GM18873 (cell line): ENCODE data around the gene DMXL2.
"Not testable (repeated sequence)": the region's sequence is repeated elsewhere in the genome, so short reads cannot be mapped to it uniquely, and the experiment has no call there.

Experiments used
- ATAC-seq: cut with Tn5 transposase; IDR thresholded peaks from one replicate; pipeline ENCODE4 v1.9.1; 2021; ENCODE audit warnings: mild to moderate bottlenecking, moderate library complexity, moderate number of reproducible peaks; ENCODE audit not compliant: unreplicated experiment, low FRiP score

The DMXL2 gene

DNA sequence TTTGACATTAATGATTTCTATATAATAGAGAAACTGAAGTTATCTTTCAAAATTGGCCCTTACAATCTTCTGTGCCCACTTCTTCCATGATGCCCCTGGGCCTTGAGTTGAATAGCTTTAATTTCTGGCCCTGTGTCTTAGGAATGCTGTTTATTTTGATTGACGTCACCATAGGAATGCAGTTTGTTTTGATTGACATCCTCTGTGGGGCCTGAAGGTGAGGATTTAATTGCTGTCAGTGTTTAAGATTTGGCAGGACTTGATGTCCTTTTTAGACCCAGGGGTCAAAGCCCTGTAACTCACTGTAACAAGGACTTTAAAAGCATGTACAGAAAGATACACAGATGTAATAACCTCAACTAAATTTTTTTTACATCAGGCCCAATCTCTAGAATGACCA is 197.8 kb downstream of the DMXL2 start:
- ATAC-seq: no peak

DNA sequence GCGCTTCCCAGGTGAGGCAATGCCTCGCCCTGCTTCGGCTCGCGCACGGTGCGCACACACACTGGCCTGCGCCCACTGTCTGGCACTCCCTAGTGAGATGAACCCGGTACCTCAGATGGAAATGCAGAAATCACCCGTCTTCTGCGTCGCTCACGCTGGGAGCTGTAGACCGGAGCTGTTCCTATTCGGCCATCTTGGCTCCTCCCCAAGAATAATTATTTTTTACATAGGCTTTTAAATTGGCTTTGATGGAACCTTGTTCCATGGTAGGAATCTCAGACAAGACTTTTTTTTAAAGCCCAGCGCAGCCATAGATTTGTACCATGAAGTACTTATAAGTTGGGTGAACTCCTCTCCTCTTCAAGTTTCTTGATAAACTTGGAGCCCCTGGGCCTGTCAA is 199.5 kb downstream of the DMXL2 start:
- not testable (repeated sequence) for ATAC-seq

DNA sequence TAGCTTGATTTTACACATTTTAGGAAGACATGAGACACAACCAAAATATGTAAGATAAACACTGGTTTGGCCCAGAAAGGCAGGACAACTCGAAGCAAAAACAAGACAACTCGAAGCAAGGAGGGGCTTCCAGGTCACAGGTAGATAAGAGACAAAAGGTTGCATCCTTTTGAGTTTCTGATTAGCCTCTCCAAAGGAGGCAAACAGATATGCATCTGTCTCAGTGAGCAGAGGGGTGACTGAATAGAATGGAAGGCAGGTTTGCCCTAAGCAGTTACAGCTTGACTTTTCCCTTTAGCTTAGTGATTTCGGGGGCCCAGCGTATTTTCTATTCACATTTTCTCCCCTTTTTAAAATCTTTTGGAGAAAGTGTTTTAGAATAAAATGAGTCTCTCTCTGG is 206.4 kb downstream of the DMXL2 start:
- ATAC-seq: no peak

DNA sequence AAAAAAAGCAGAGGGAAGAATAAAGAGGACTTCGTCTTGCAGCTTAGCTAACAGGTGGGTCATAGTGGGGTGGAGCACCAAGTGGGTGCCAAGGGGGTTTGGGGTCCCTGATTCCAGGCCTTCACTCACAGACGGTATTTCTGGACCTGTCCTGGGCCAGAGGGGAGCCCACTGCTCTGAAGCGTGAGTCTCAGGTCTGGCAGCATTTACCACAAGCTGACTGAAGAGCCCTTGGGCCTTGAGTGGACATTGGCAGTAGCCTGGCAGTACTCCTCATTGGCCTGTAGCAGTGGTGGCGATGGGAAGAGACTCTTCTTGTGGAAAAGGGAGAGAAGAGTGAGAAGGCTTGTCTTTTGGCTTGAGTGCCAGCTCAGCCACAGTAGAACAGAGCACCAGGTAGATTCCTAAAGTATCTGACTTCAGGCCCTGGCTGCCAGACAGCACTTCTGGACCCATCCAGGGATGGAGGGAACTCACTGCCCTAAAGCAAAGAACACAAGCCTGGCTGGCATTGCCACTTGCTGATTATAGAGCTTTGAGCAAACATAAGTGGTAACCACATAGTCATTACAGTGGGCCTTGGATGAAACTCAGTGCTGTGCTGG is 208.2 kb downstream of the DMXL2 start:
- no peak for ATAC-seq

DNA sequence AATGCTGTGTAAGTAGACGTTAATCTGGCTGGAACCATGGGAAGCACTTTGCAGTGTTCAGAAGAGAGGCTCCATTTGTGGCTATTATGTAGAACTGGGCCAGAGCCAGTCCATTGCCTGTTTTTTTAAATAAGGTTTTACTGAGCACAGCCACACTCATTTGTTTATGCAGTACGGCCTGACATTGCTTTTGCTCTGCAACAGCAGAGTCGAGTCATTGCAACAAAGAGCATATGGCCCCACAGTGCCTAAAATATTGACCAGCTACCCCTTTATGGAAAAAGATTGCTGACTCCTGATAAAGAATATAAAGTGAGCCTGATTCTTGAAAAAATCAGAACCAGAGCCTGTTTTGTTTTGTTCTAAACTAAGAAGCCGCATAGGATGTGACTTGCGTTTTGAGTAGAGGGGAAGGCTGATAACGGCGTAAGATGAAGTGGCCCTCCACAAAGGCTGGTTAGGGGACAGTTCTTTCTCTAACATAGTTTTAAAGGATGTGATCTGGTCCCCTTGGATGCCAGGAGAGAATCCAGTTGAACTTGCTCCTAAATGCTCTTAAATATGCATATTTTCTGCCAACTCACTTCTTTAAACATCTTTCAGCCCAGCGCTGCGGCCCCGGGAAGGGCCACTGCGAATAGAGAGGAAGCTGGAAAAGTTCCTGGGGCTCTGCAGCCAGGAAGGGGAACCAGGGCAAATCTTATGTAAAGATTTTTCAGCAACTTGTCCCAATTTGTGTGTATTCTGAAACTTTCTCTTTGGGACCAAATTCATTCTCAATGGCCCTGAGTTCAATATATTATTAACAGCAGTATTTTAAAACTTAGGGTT is 216.7 kb downstream of the DMXL2 start:
- ATAC-seq: no peak

DNA sequence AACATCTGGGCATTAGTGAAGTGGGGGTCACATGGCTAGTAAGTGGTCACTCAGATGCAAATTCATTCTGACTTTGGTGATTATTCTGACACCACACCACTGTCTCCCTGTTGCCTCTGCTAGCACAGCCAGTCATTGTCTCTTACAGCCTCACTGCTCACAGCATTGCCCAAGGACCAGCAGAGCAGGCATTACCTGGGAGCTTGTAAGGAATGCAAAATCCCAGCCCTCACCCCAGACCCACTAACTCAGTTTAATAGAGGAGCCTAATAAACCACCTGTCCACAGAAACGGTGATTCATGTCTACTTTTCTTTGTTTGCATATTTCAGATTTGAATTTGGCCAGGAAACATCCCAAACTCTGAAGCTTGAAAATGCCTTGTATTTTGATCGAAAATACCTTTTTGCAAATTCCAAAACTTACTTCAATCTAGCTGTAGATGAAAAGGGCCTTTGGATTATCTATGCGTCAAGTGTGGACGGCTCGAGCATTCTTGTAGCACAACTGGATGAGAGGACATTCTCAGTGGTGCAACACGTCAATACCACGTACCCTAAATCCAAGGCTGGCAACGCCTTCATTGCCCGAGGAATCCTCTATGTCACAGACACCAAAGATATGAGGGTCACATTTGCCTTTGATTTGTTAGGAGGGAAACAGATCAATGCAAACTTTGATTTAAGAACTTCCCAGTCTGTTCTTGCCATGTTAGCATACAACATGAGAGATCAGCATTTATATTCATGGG is 218.4 kb downstream of the DMXL2 start:
- ATAC-seq: no peak

DNA sequence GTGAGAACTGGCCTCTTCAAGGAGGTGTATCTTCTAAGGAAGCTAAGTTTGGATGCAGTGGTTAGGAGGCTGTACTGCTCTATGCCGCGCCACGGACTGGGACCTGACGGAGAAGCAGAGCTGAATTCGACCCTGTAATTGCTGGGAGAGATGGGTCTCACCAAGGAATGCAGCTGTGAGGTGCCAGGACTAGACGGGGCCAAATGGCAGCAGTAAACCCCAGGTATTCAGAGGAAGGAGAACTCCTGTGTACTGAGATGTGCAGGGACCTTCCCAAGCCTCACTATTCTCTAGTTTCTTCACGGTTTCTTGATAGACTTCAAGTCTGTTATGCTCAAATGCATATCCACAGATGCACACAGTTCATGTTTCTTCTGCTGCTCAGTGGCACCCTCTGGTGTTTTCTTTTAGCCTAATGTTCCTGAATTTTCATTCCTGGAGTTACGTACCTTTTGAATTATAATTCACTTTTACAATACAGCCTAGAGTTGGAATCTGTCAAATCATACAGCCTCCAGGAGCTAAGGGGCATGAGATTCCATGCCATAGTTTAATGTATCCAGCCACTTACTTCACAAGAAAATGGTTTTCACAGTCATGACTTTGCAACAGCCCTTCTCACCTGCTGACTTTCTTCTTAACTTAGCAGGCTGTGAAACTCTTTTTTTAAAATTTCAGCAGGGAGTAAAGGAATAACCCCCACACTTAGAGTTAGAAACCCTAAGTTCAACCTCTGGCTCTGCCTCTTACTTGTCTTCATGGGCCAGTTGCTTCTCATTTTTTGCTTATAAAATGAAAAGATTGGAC is 219.3 kb downstream of the DMXL2 start:
- no peak for ATAC-seq

DNA sequence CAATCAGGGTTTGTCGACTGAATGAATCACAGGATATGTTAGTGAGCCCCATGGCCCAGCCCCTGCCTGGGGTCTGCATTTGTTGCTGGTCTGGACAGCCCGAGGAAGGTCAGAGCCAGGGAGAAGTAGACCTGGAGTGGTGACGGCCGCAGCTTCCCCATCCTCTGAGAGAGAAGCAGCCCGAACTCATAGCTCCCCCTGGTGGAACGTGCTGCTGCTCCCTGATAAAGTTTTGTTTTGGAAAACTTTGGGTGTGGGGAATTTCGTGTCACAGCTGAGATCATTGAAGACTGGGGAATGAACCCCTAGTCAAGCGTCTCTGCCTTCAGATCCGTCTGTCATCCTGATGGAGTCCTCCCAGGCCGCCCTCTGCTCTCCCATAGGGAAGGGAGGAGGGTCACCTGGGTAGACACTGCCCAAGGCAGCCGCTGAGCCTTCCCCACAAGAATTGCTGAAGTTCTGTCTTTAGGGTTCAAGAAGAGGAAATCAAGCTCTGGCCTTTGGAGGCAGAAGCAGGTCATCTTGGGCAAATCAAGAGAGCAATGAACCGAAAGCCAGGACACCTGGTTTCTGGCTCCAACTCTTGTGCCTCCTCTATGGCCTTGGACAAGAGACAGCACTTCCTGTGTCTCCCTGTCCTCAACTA is 220.6 kb downstream of the DMXL2 start:
- ATAC-seq: no peak

DNA sequence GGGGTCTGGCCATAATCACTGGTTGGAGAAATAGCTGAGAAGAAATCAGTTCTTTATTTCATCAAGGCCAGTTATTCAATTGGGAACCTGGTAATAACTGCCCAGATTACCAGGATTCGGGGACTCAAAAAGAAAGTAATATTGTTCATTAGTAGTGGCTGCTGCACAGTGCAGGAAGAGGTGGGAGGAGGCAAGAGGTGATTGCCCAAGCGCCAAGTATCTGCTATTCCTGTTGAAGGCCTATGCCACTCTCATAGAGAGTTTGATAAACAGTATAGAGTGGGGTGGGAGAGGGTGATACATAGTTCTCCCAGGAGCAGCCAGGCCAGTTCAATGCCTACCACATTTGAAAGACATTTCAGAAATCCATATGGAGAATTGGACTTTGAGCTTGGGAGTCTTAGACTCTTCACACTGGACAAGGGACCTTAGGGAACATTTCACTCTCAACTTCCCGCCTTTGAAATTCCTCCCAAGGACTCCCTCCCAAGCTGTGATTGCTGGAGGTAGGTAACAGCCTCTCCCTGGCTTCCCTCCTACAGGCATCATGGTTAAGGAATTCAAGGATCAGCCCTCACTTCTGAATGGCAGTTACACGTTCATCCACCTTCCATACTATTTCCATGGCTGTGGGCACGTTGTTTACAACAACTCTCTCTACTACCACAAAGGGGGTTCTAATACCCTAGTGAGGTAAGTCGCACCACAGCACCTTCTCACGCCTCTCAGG is 221.4 kb downstream of the DMXL2 start:
- ATAC-seq: no peak

DNA sequence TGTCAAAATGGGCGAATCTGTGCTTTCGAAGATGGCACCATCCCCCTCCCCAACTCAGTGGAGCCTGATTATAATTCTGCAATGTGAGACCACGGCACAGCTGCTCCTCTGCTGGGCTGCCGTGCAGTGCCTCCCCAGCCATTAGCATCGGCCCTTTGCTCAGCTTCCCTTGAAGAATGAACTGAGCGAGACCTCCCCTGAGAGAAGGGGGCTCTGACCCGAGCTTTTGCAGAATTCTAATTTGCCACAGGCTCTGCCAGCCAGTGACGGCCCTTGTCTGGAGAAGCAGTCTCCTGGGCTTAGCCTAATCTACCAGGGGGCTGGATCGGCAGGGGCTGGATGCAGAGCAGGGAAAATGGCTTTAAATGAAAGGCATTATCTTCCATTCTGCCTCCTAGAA is 223.9 kb downstream of the DMXL2 start:
- no peak for ATAC-seq
